Measurements from ENCODE around the gene AMOT. TPM values are rescaled to one million over a fixed set of nuclear protein-coding genes. Genes with fewer than 3 reads are reported as not detected.
A peak's percentile ranks its signal among the peaks of the same experiment; 100 is the strongest.

Gene AMOT
- polyA plus RNA-seq, 1 donor from 2014 or later: 2.8 TPM

- no peaks in the 10 kb centered on the region for H3F3A ChIP-seq (ENCODE audit: insufficient read depth, low read length, poor library complexity, severe bottlenecking)
- no peak overlapping the region for H2AFZ ChIP-seq (ENCODE audit: low read depth, low read length)
- no peaks in the 10 kb centered on the region for H3K9me2 ChIP-seq (ENCODE audit: insufficient read depth, low read length)
- no peaks in the 10 kb centered on the region for H4K20me1 ChIP-seq (ENCODE audit: insufficient read depth)
- no peaks in the 10 kb centered on the region for H3K79me2 ChIP-seq (replicated peaks; ENCODE audit: insufficient read depth, low read length)
- no peak overlapping the region for H3K9ac ChIP-seq (ENCODE audit: low read length)
- H3K4me2 ChIP-seq (ENCODE audit: low read length): no peak overlapping the region
- H3K9me3 ChIP-seq (ENCODE audit: low read length): no peaks in the 10 kb centered on the region
- no peak overlapping the region for H3K4me3 ChIP-seq (ENCODE audit: low read length)
- TF ChIP-seq TAF1 (IDR thresholded peaks at IDR 0.05; ENCODE audit: low read depth) (no peak), SMC3 (conservative IDR thresholded peaks at IDR 0.05; ENCODE audit: poor library complexity) (no peak), REST (IDR thresholded peaks at IDR 0.05; ENCODE audit: borderline replicate concordance) (no peak), EP300 (conservative IDR thresholded peaks at IDR 0.05; ENCODE audit: poor library complexity, severe bottlenecking) (no peak), EZH2 (IDR thresholded peaks at IDR 0.05; ENCODE audit: borderline replicate concordance, insufficient read depth, low read length, poor library complexity, severe bottlenecking) (no peak), RAD21 (conservative IDR thresholded peaks at IDR 0.05) (no peak), CTCF (IDR thresholded peaks at IDR 0.05; ENCODE audit: poor library complexity, severe bottlenecking) (no peak), POLR2AphosphoS5 (IDR thresholded peaks at IDR 0.05) (no peak), MXI1 (conservative IDR thresholded peaks at IDR 0.05; ENCODE audit: poor library complexity, severe bottlenecking) (no peak)
- no peak overlapping the region for H3K27ac ChIP-seq (ENCODE audit: low read length)
- H3K27me3 ChIP-seq (ENCODE audit: insufficient read depth, low read depth, low read length): no peaks in the 10 kb centered on the region
- no peaks in the 10 kb centered on the region for H3K36me3 ChIP-seq (ENCODE audit: insufficient read depth, low read length)
Observed at GRCh38 chrX:112888916-112889315, 48.3 kb upstream of the AMOT start.

DNA sequence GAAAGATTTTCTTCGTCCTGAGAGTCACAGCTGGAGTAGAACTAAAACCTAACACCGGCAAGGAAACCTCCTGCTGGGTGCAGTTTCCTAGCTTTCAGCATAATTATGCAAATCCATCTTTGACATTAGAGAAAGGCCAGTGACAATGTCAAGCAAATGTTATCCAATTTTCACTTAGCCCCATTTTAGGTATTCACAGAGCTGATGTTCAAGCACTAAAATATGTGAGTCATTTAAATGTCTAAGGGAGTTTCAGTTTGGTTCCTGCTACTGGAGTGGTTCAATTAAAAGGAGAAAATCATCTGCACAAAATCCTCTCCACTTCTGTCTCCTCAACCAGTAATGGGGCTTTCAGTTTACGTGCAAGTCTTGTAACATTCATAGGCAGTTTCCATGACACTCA lies 37.1 kb upstream of the AMOT start:
- H3K4me2 ChIP-seq (ENCODE audit: low read length): no peak overlapping the region

More for the DNA sequence above, 37.1 kb upstream of the AMOT start:
- TF ChIP-seq CTCF (IDR thresholded peaks at IDR 0.05; ENCODE audit: poor library complexity, severe bottlenecking): no peak
- no peak for TF ChIP-seq POLR2AphosphoS5 (IDR thresholded peaks at IDR 0.05)
- TF ChIP-seq EP300 (conservative IDR thresholded peaks at IDR 0.05; ENCODE audit: poor library complexity, severe bottlenecking): peak; percentile 63
- no peak for TF ChIP-seq EZH2 (IDR thresholded peaks at IDR 0.05; ENCODE audit: borderline replicate concordance, insufficient read depth, low read length, poor library complexity, severe bottlenecking)
- TF ChIP-seq TAF1 (IDR thresholded peaks at IDR 0.05; ENCODE audit: low read depth): no peak
- no peak for TF ChIP-seq RAD21 (conservative IDR thresholded peaks at IDR 0.05)
- Histone ChIP-seq H3K36me3 (ENCODE audit: insufficient read depth, low read length) (no peaks in the 10 kb centered on the region), H4K20me1 (ENCODE audit: insufficient read depth) (no peaks in the 10 kb centered on the region), H3K9ac (ENCODE audit: low read length) (no peak overlapping the region), H3K9me3 (ENCODE audit: low read length) (no peaks in the 10 kb centered on the region), H3F3A (ENCODE audit: insufficient read depth, low read length, poor library complexity, severe bottlenecking) (no peaks in the 10 kb centered on the region), H3K79me2 (replicated peaks; ENCODE audit: insufficient read depth, low read length) (no peaks in the 10 kb centered on the region), H2AFZ (ENCODE audit: low read depth, low read length) (no peak overlapping the region), H3K9me2 (ENCODE audit: insufficient read depth, low read length) (no peaks in the 10 kb centered on the region), H3K4me3 (ENCODE audit: low read length) (peak overlapping the region; percentile 30), H3K27me3 (ENCODE audit: insufficient read depth, low read depth, low read length) (no peaks in the 10 kb centered on the region), H3K27ac (ENCODE audit: low read length) (peak overlapping the region; percentile 55)

Measured in neural cell (in vitro differentiated cells).